CD8-positive, alpha-beta memory T cell (primary cell): ENCODE data around the gene EPS8L2. TPM values are rescaled to one million over a fixed set of nuclear protein-coding genes. Genes with fewer than 3 reads are reported as not detected.
A peak's percentile ranks its signal among the peaks of the same experiment; 100 is the strongest.

ENCODE experiments used
- CTCF ChIA-PET: fragments of 350-600 bp; sonication (Branson Sonifier 250); formaldehyde crosslinking; loops from one replicate; lab custom pipeline; 2021; ENCODE audit warnings: antibody characterized with exemption; lab: Charles Lee
- POLR2A ChIA-PET: fragments of 350-600 bp; sonication (Branson Sonifier 250); formaldehyde crosslinking; loops from one replicate; lab custom pipeline; 2021; ENCODE audit warnings: antibody characterized with exemption; lab: Charles Lee
- DNase-seq, 5 donors: peaks; one replicate each; pipeline versions ENCODE4 v3.0.0 to v3.0.0-alpha.2; 2020 to 2022; ENCODE audit warnings: mixed read lengths in 1 of 5
- H3K27ac ChIP-seq: one replicate; pipeline ENCODE4 v1.7.0; 2013; ENCODE audit warnings: low read depth, mild to moderate bottlenecking, low read length, moderate library complexity
- H3K27me3 ChIP-seq: 2 replicates; pipeline ENCODE4 v1.7.0; 2013; ENCODE audit warnings: low read length, mild to moderate bottlenecking; ENCODE audit not compliant: insufficient read depth, poor library complexity, severe bottlenecking
- H3K36me3 ChIP-seq: 2 replicates; pipeline ENCODE4 v1.7.0; 2013; ENCODE audit warnings: mild to moderate bottlenecking, low read length, moderate library complexity; ENCODE audit not compliant: insufficient read depth
- H3K4me1 ChIP-seq: 2 replicates; pipeline ENCODE4 v1.7.0; 2013; ENCODE audit warnings: mild to moderate bottlenecking, low read length, moderate library complexity; ENCODE audit not compliant: insufficient read depth
- H3K4me3 ChIP-seq: 2 replicates; pipeline ENCODE4 v1.7.0; 2013; ENCODE audit warnings: mild to moderate bottlenecking, low read length
- H3K9me3 ChIP-seq: 2 replicates; pipeline ENCODE4 v1.7.0; 2013; ENCODE audit warnings: mild to moderate bottlenecking, low read length
- H3K27ac Mint-ChIP-seq, 8 donors: one replicate each; pipeline ENCODE4 v1.8.0; 2020 to 2021; ENCODE audit warnings: mixed read lengths in 8 of 8, mild to moderate bottlenecking in 6 of 8, inconsistent platforms in 3 of 8, moderate library complexity in 3 of 8
- H3K27me3 Mint-ChIP-seq, 2 donors: one replicate each; pipeline ENCODE4 v1.8.0; 2020 to 2021; ENCODE audit warnings: mixed read lengths in 2 of 2, mild to moderate bottlenecking in 1 of 2, moderate library complexity in 1 of 2
- H3K36me3 Mint-ChIP-seq, 3 donors: one replicate each; pipeline ENCODE4 v1.8.0; 2020 to 2021; ENCODE audit warnings: mixed read lengths in 3 of 3, inconsistent platforms in 1 of 3, mild to moderate bottlenecking in 1 of 3
- H3K4me1 Mint-ChIP-seq, 3 donors: one replicate each; pipeline ENCODE4 v1.8.0; 2020 to 2021; ENCODE audit warnings: mixed read lengths in 3 of 3, inconsistent platforms in 1 of 3, mild to moderate bottlenecking in 1 of 3
- H3K4me3 Mint-ChIP-seq, 7 donors: one replicate each; pipeline ENCODE4 v1.8.0; 2020 to 2021; ENCODE audit warnings: mixed read lengths in 7 of 7, mild to moderate bottlenecking in 6 of 7, moderate library complexity in 4 of 7, inconsistent platforms in 2 of 7
- H3K9me3 Mint-ChIP-seq, 5 donors: one replicate each; pipeline ENCODE4 v1.8.0; 2020 to 2022; ENCODE audit warnings: mixed read lengths in 5 of 5, mild to moderate bottlenecking in 3 of 5, moderate library complexity in 2 of 5, inconsistent platforms in 1 of 5
- polyA plus RNA-seq: library from polyadenylated mRNA; unstranded; fragments of 300-500 nt; fragmentation: Illumina TruSeq; gene quantifications from one replicate; pipeline ENCODE4 v1.2.3, GENCODE V29; 2021
- total RNA-seq, 2 experiments: library from RNA; stranded (reverse); gene quantifications; one replicate each; pipeline ENCODE4 v1.2.3, GENCODE V29; 2021

Gene EPS8L2
- total and polyA plus RNA-seq, 3 experiments from 2014 or later, result 7.0 to 22.9 (median 7.8) TPM

- ChIA-PET POLR2A (no interaction called here), CTCF (no interaction called here)
- peak overlapping the region in 1 of 7 donors; percentile 13 for H3K4me3 Mint-ChIP-seq
- no peak overlapping the region for H3K27ac Mint-ChIP-seq
- H3K9me3 ChIP-seq, result no peaks in the 10 kb centered on the region
- H3K9me3 Mint-ChIP-seq, result no peaks in the 10 kb centered on the region
- no peak for DNase-seq
- H3K4me3 ChIP-seq, result no peak overlapping the region
- H3K36me3 Mint-ChIP-seq, result peaks cover 0 to 16% (median 1%) of the 10 kb centered on the region in 3 donors
- peaks cover 5 to 19% (median 14%) of the 10 kb centered on the region in 3 donors for H3K4me1 Mint-ChIP-seq
- H3K36me3 ChIP-seq, result no peaks in the 10 kb centered on the region
- no peaks in the 10 kb centered on the region for H3K27me3 Mint-ChIP-seq
- H3K27ac ChIP-seq, result no peak overlapping the region
- peaks cover 13% of the 10 kb centered on the region for H3K4me1 ChIP-seq
- no peaks in the 10 kb centered on the region for H3K27me3 ChIP-seq
Measured at GRCh38 chr11:772429-773390, 66.7 kb downstream of the EPS8L2 start.

- peaks cover 19% of the 10 kb centered on the region for H3K4me1 ChIP-seq
- DNase-seq, result no peak
- no peaks in the 10 kb centered on the region for H3K27me3 Mint-ChIP-seq
- H3K9me3 Mint-ChIP-seq, result no peaks in the 10 kb centered on the region
- peak overlapping the region in 1 of 8 donors; percentile 32 for H3K27ac Mint-ChIP-seq
- ChIA-PET POLR2A (no interaction called here), CTCF (no interaction called here)
- peaks cover 0 to 16% (median 1%) of the 10 kb centered on the region in 3 donors for H3K36me3 Mint-ChIP-seq
- H3K4me1 Mint-ChIP-seq, result peaks cover 5 to 23% (median 14%) of the 10 kb centered on the region in 3 donors
- no peaks in the 10 kb centered on the region for H3K27me3 ChIP-seq
- H3K4me3 ChIP-seq, result no peak overlapping the region
- no peaks in the 10 kb centered on the region for H3K36me3 ChIP-seq
- no peak overlapping the region for H3K27ac ChIP-seq
- no peaks in the 10 kb centered on the region for H3K9me3 ChIP-seq
- no peak overlapping the region for H3K4me3 Mint-ChIP-seq
Measured at GRCh38 chr11:773425-773824, 67.4 kb downstream of the EPS8L2 start.

GRCh38 chr11:773830-774229 lies 67.8 kb downstream of the EPS8L2 start:
- Mint-ChIP-seq H3K27ac (no peak overlapping the region), H3K36me3 (peaks cover 0 to 16% (median 1%) of the 10 kb centered on the region in 3 donors), H3K4me3 (no peak overlapping the region), H3K9me3 (no peaks in the 10 kb centered on the region), H3K27me3 (no peaks in the 10 kb centered on the region), H3K4me1 (peaks cover 5 to 24% (median 14%) of the 10 kb centered on the region in 3 donors)
- Histone ChIP-seq H3K27ac (no peak overlapping the region), H3K27me3 (no peaks in the 10 kb centered on the region), H3K4me1 (peaks cover 21% of the 10 kb centered on the region), H3K36me3 (no peaks in the 10 kb centered on the region), H3K4me3 (no peak overlapping the region), H3K9me3 (no peaks in the 10 kb centered on the region)
- CTCF ChIA-PET, result no interaction called here
- no peak for DNase-seq
- POLR2A ChIA-PET, result no interaction called here

GRCh38 chr11:774873-775592 lies 69.0 kb downstream of the EPS8L2 start:
- Mint-ChIP-seq H3K4me3 (peak overlapping the region; percentile 61 to 87 (median 79)), H3K9me3 (no peaks in the 10 kb centered on the region), H3K36me3 (peaks cover 0 to 17% (median 1%) of the 10 kb centered on the region in 3 donors), H3K27ac (peak overlapping the region in 2 of 8 donors; percentile 54 to 94), H3K4me1 (peaks cover 5 to 32% (median 19%) of the 10 kb centered on the region in 3 donors), H3K27me3 (no peaks in the 10 kb centered on the region)
- no peaks in the 10 kb centered on the region for H3K36me3 ChIP-seq
- H3K27ac ChIP-seq, result peak overlapping the region; percentile 54
- ChIA-PET POLR2A (interaction anchor here (1.2 kb wide), 1 partner anchor 34 kb away, joined by 3 read pairs; the partner anchor contains the start of gene RPLP2), CTCF (interaction anchor here (1.2 kb wide), 1 partner anchor 24 kb away, joined by 3 read pairs; no protein-coding TSS in a partner anchor)
- H3K4me3 ChIP-seq, result no peak overlapping the region
- peaks cover 21% of the 10 kb centered on the region for H3K4me1 ChIP-seq
- H3K9me3 ChIP-seq, result no peaks in the 10 kb centered on the region
- H3K27me3 ChIP-seq, result no peaks in the 10 kb centered on the region
- DNase-seq, result no peak

GRCh38 chr11:776263-776560 lies 70.2 kb downstream of the EPS8L2 start:
- H3K27ac ChIP-seq, result peak overlapping the region; percentile 54

GRCh38 chr11:776561-777287 lies 70.7 kb downstream of the EPS8L2 start:
- ChIA-PET CTCF (interaction anchor here (1.2 kb wide), 2 partner anchors 11 to 22 kb away, joined by 3 read pairs; no protein-coding TSS in a partner anchor), POLR2A (interaction anchor here (0.9 kb wide), 1 partner anchor 29 kb away, joined by 5 read pairs; the partner anchor contains the start of gene TALDO1)
- Mint-ChIP-seq H3K27me3 (no peaks in the 10 kb centered on the region), H3K9me3 (no peaks in the 10 kb centered on the region), H3K4me3 (peak overlapping the region; percentile 75 to 91 (median 82)), H3K27ac (peak overlapping the region in 5 of 8 donors; percentile 30 to 98 (median 84)), H3K36me3 (peaks cover 0 to 7% (median 0%) of the 10 kb centered on the region in 3 donors), H3K4me1 (peaks cover 5 to 32% (median 22%) of the 10 kb centered on the region in 3 donors)
- Histone ChIP-seq H3K4me3 (peak overlapping the region; percentile 51), H3K4me1 (peaks cover 21% of the 10 kb centered on the region), H3K27ac (peak overlapping the region; percentile 54), H3K27me3 (no peaks in the 10 kb centered on the region), H3K9me3 (no peaks in the 10 kb centered on the region), H3K36me3 (no peaks in the 10 kb centered on the region)
- DNase-seq, result no peak

More at GRCh38 chr11:776263-776560, 70.2 kb downstream of the EPS8L2 start:
- POLR2A ChIA-PET, result interaction anchor here (0.9 to 1.2 kb wide), 2 partner anchors 28 to 33 kb away, joined by 3 to 5 read pairs; partner anchors contain the start of genes RPLP2 and TALDO1
- no peaks in the 10 kb centered on the region for H3K9me3 Mint-ChIP-seq
- no peak for DNase-seq
- H3K4me1 Mint-ChIP-seq, result peaks cover 5 to 32% (median 22%) of the 10 kb centered on the region in 3 donors
- H3K4me3 Mint-ChIP-seq, result peak overlapping the region; percentile 75 to 91 (median 82)
- peak overlapping the region in 5 of 8 donors; percentile 30 to 98 (median 84) for H3K27ac Mint-ChIP-seq
- H3K4me3 ChIP-seq, result peak overlapping the region; percentile 51
- no peaks in the 10 kb centered on the region for H3K9me3 ChIP-seq
- CTCF ChIA-PET, result interaction anchor here (0.6 to 1.2 kb wide), 3 partner anchors 10 to 96 kb away, joined by 3 read pairs; no protein-coding TSS in a partner anchor
- H3K4me1 ChIP-seq, result peaks cover 21% of the 10 kb centered on the region
- H3K36me3 ChIP-seq, result no peaks in the 10 kb centered on the region
- no peaks in the 10 kb centered on the region for H3K27me3 ChIP-seq
- peaks cover 0 to 7% (median 0%) of the 10 kb centered on the region in 3 donors for H3K36me3 Mint-ChIP-seq
- H3K27me3 Mint-ChIP-seq, result no peaks in the 10 kb centered on the region
